ENCODE results near the gene PHKA1.
"Not testable (repeated sequence)": the region's sequence is repeated elsewhere in the genome, so short reads cannot be mapped to it uniquely, and the experiment has no call there.

PHKA1 gene

GRCh38 chrX:72713599-72714477 lies at the start of gene PHKA1:
Gene PHKA1 (minus strand): TSS chrX:72714306. CDS start chrX:72713880, 426 bp downstream.
- not testable (repeated sequence) for DNase-seq

- DNase-seq: not testable (repeated sequence)
Observed at GRCh38 chrX:72760454-72760853, 46.3 kb upstream of the PHKA1 start.

GRCh38 chrX:72748545-72748944 lies 34.4 kb upstream of the PHKA1 start:
- not testable (repeated sequence) for DNase-seq

- DNase-seq: not testable (repeated sequence)
Observed at GRCh38 chrX:72745546-72745945, 31.4 kb upstream of the PHKA1 start.

GRCh38 chrX:72735561-72735960 lies 21.5 kb upstream of the PHKA1 start:
- no peak for DNase-seq

- not testable (repeated sequence) for DNase-seq
Observed at GRCh38 chrX:72733636-72734035, 19.5 kb upstream of the PHKA1 start.

- no peak for DNase-seq
Observed at GRCh38 chrX:72727846-72728245, 13.7 kb upstream of the PHKA1 start.

- no peak for DNase-seq
Observed at GRCh38 chrX:72716766-72717165, 2.7 kb upstream of the PHKA1 start.

GRCh38 chrX:72715546-72715945 lies 1.4 kb upstream of the PHKA1 start:
- DNase-seq: no peak

- DNase-seq: no peak
Observed at GRCh38 chrX:72714478-72714916, 391 bp upstream of the PHKA1 start.

GRCh38 chrX:72713130-72713529 lies 976 bp downstream of the PHKA1 start:
- no peak for DNase-seq

- no peak for DNase-seq
Observed at GRCh38 chrX:72712094-72712755, 1.9 kb downstream of the PHKA1 start.

GRCh38 chrX:72705814-72706213 lies 8.3 kb downstream of the PHKA1 start:
- DNase-seq: no peak

- DNase-seq: no peak
Observed at GRCh38 chrX:72705111-72705510, 9.0 kb downstream of the PHKA1 start.

- no peak for DNase-seq
Observed at GRCh38 chrX:72694170-72694569, 19.9 kb downstream of the PHKA1 start.

GRCh38 chrX:72693477-72693876 lies 20.6 kb downstream of the PHKA1 start:
- no peak for DNase-seq

- no peak for DNase-seq
Observed at GRCh38 chrX:72687396-72687795, 26.7 kb downstream of the PHKA1 start.

GRCh38 chrX:72685810-72686456 lies 28.2 kb downstream of the PHKA1 start:
- DNase-seq: no peak

GRCh38 chrX:72685018-72685417 lies 29.1 kb downstream of the PHKA1 start:
- DNase-seq: no peak

- no peak for DNase-seq
Observed at GRCh38 chrX:72683631-72684030, 30.5 kb downstream of the PHKA1 start.

- no peak for DNase-seq
Observed at GRCh38 chrX:72676465-72676864, 37.6 kb downstream of the PHKA1 start.

- not testable (repeated sequence) for DNase-seq
Observed at GRCh38 chrX:72673951-72674350, 40.2 kb downstream of the PHKA1 start.

- DNase-seq: not testable (repeated sequence)
Observed at GRCh38 chrX:72669508-72669907, 44.6 kb downstream of the PHKA1 start.

- DNase-seq: no peak
Observed at GRCh38 chrX:72666451-72666850, 47.7 kb downstream of the PHKA1 start.

Measured in CD4-positive, alpha-beta T cell treated with Interferon gamma for 1 hour (primary cell).